Measurements from ENCODE around the gene RSRC1. TPM values are rescaled to one million over a fixed set of nuclear protein-coding genes. Genes with fewer than 3 reads are reported as not detected.

The RSRC1 gene
- total and polyA plus RNA-seq, 2 donors (not counting 1 experiment from before 2014, with no cell fraction given), result 4.5 to 54.6 TPM

GRCh38 chr3:158352551-158352950, 242.7 kb downstream of the RSRC1 start:
- TF ChIP-seq EZH2 (IDR thresholded peaks at IDR 0.05; ENCODE audit: borderline replicate concordance, insufficient read depth, low read depth, low read length, poor library complexity, severe bottlenecking) (no peak), CTCF (IDR thresholded peaks at IDR 0.05) (no peak)
- WGBS (ENCODE audit: insufficient coverage), result no CpG with 5 or more reads among the region's 4 CpGs
- ChIA-PET POLR2A (no interaction called here), CTCF (no interaction called here)
- H3K27ac ChIP-seq (ENCODE audit: low read length in 2 of 2), result no peak overlapping the region
- no peak overlapping the region for H3K9ac ChIP-seq (ENCODE audit: low read length)
- H3K4me3 Mint-ChIP-seq, result no peak overlapping the region
- ATAC-seq (ENCODE audit: low read depth) (no peak), DNase-seq (no peak)
- H3K4me1 Mint-ChIP-seq, result peaks cover 20% of the 10 kb centered on the region
- H3K27me3 Mint-ChIP-seq, result no peaks in the 10 kb centered on the region
- intact Hi-C loops (cut with micrococcal nuclease), result no loop called here
- no peak overlapping the region for H2AFZ ChIP-seq (ENCODE audit: insufficient read depth, low read depth, low read length, poor library complexity, severe bottlenecking)
- H3K9me3 Mint-ChIP-seq (ENCODE audit: insufficient read depth), result no peaks in the 10 kb centered on the region
- H3K9me3 ChIP-seq (ENCODE audit: control extremely low read depth in 1 of 3, control insufficient read depth in 2 of 3, insufficient read depth in 1 of 3, low read length in 2 of 3), result no peaks in the 10 kb centered on the region
- H3K79me2 ChIP-seq (ENCODE audit: control insufficient read depth, insufficient read depth, low read length), result no peaks in the 10 kb centered on the region
- no peak overlapping the region for H3K27ac Mint-ChIP-seq
- H3K4me1 ChIP-seq (ENCODE audit: control insufficient read depth in 2 of 2, insufficient read depth in 2 of 2, low read length in 2 of 2), result peaks cover 4 to 9% of the 10 kb centered on the region in 2 donors
- no peak overlapping the region for H3K4me3 ChIP-seq (ENCODE audit: control extremely low read depth in 1 of 5, extremely low read depth in 1 of 5, insufficient read depth in 1 of 5, low read depth in 2 of 5, low read length in 4 of 5)
- no peak overlapping the region for H3K4me2 ChIP-seq (replicated peaks; ENCODE audit: low read depth, low read length, poor library complexity, severe bottlenecking)
- no peaks in the 10 kb centered on the region for H3K27me3 ChIP-seq (replicated peaks in 1 of 4; ENCODE audit: control extremely low read depth in 1 of 4, control insufficient read depth in 3 of 4, insufficient read depth in 4 of 4, low read length in 3 of 4)
- no peaks in the 10 kb centered on the region for H4K20me1 ChIP-seq (ENCODE audit: control insufficient read depth, insufficient read depth, low read length, poor library complexity, severe bottlenecking)
- no peaks in the 10 kb centered on the region for H3K36me3 ChIP-seq (replicated peaks in 1 of 2; ENCODE audit: control extremely low read depth in 1 of 2, control insufficient read depth in 1 of 2, extremely low read depth in 1 of 2, insufficient read depth in 2 of 2, low read length in 1 of 2)

GRCh38 chr3:158354713-158355112, 244.8 kb downstream of the RSRC1 start:
- Histone ChIP-seq H3K27ac (ENCODE audit: low read length in 2 of 2) (no peak overlapping the region), H3K4me2 (replicated peaks; ENCODE audit: low read depth, low read length, poor library complexity, severe bottlenecking) (no peak overlapping the region), H2AFZ (ENCODE audit: insufficient read depth, low read depth, low read length, poor library complexity, severe bottlenecking) (no peak overlapping the region), H3K36me3 (replicated peaks in 1 of 2; ENCODE audit: control extremely low read depth in 1 of 2, control insufficient read depth in 1 of 2, extremely low read depth in 1 of 2, insufficient read depth in 2 of 2, low read length in 1 of 2) (no peaks in the 10 kb centered on the region), H3K9ac (ENCODE audit: low read length) (no peak overlapping the region), H3K4me3 (ENCODE audit: control extremely low read depth in 1 of 5, extremely low read depth in 1 of 5, insufficient read depth in 1 of 5, low read depth in 2 of 5, low read length in 4 of 5) (no peak overlapping the region), H3K9me3 (ENCODE audit: control extremely low read depth in 1 of 3, control insufficient read depth in 2 of 3, insufficient read depth in 1 of 3, low read length in 2 of 3) (peaks cover 0 to 6% (median 0%) of the 10 kb centered on the region in 3 donors), H3K79me2 (ENCODE audit: control insufficient read depth, insufficient read depth, low read length) (no peaks in the 10 kb centered on the region), H4K20me1 (ENCODE audit: control insufficient read depth, insufficient read depth, low read length, poor library complexity, severe bottlenecking) (no peaks in the 10 kb centered on the region), H3K27me3 (replicated peaks in 1 of 4; ENCODE audit: control extremely low read depth in 1 of 4, control insufficient read depth in 3 of 4, insufficient read depth in 4 of 4, low read length in 3 of 4) (no peaks in the 10 kb centered on the region), H3K4me1 (ENCODE audit: control insufficient read depth in 2 of 2, insufficient read depth in 2 of 2, low read length in 2 of 2) (peaks cover 4 to 9% of the 10 kb centered on the region in 2 donors)
- DNase-seq (no peak), ATAC-seq (ENCODE audit: low read depth) (no peak)
- H3K9me3 Mint-ChIP-seq (ENCODE audit: insufficient read depth), result peaks cover 2% of the 10 kb centered on the region
- POLR2A ChIA-PET, result no interaction called here
- no CpG with 5 or more reads among the region's 2 CpGs for WGBS (ENCODE audit: insufficient coverage)
- no peak for TF ChIP-seq CTCF (IDR thresholded peaks at IDR 0.05)
- TF ChIP-seq EZH2 (IDR thresholded peaks at IDR 0.05; ENCODE audit: borderline replicate concordance, insufficient read depth, low read depth, low read length, poor library complexity, severe bottlenecking), result no peak
- H3K4me3 Mint-ChIP-seq, result no peak overlapping the region
- intact Hi-C loops (cut with micrococcal nuclease), result no loop called here
- H3K27ac Mint-ChIP-seq, result no peak overlapping the region
- no peaks in the 10 kb centered on the region for H3K27me3 Mint-ChIP-seq
- H3K4me1 Mint-ChIP-seq, result peaks cover 20% of the 10 kb centered on the region
- CTCF ChIA-PET, result no interaction called here
